Endothelial cell of umbilical vein (primary cell): ENCODE data around the gene SRCIN1.

ENCODE experiments used
- EZH2 ChIP-seq: IDR thresholded peaks from 2 replicates; pipeline ENCODE4 v1.6.1; 2012; ENCODE audit warnings: borderline replicate concordance, low read depth, mild to moderate bottlenecking, moderate library complexity, low read length, inconsistent platforms; ENCODE audit not compliant: severe bottlenecking
- JUN ChIP-seq: IDR thresholded peaks from 2 replicates; pipeline ENCODE4 v1.6.1; 2011; ENCODE audit warnings: borderline replicate concordance, low read depth; ENCODE audit not compliant: insufficient read length, insufficient read depth
- MYC ChIP-seq: IDR thresholded peaks from one replicate; pipeline ENCODE4 v1.6.1; 2011; ENCODE audit warnings: mild to moderate bottlenecking, low read depth, low read length
- POLR2A ChIP-seq: IDR thresholded peaks from 2 replicates; pipeline ENCODE4 v1.6.1; 2012; ENCODE audit warnings: low read depth, mild to moderate bottlenecking, control low read depth, low read length
- POLR2AphosphoS5 ChIP-seq: IDR thresholded peaks from 2 replicates; pipeline ENCODE4 v1.6.1; 2012; ENCODE audit warnings: low read depth, mild to moderate bottlenecking, control low read depth, low read length, moderate library complexity; ENCODE audit not compliant: insufficient read depth
- TF ChIP-seq, protein P1 (sequence below): IDR thresholded peaks from 2 replicates; pipeline ENCODE4 v1.6.1; 2011; ENCODE audit not compliant: insufficient read depth, insufficient read length
- TF ChIP-seq, protein P2 (sequence below), 2 donors: IDR thresholded peaks; 1 replicate in 1 of 2; 2 replicates in 1 of 2; pipeline ENCODE4 v1.5.1; 2011; ENCODE audit warnings: low read length in 2 of 2, mild to moderate bottlenecking in 2 of 2, moderate library complexity in 2 of 2, control low read depth in 1 of 2, inconsistent platforms in 1 of 2, low read depth in 1 of 2; ENCODE audit not compliant: insufficient read depth in 1 of 2; ENCODE audit errors: extremely low read depth in 1 of 2

DNA sequence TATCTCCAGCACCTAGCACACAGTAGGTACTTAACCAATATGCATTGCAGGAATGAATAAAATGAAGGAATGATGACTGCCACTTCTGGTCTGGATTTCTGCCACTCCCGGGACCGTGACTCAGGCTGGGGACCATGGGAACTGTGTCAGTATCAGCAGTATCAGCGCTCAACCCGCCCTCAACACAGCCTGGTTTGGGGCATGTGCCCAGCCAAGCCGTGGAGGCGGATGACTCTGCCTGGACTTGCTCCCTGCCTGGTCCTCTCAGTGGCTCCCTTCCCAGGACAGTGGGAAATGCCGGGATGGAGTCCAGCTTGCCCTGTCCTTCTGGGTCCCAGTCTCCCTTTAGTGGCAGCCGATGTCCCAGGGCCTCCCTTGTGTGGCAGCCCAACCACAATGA is 55.1 kb downstream of the SRCIN1 start:
- TF ChIP-seq, protein P1, sequence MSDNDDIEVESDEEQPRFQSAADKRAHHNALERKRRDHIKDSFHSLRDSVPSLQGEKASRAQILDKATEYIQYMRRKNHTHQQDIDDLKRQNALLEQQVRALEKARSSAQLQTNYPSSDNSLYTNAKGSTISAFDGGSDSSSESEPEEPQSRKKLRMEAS: no peak
- TF ChIP-seq, protein P2, sequence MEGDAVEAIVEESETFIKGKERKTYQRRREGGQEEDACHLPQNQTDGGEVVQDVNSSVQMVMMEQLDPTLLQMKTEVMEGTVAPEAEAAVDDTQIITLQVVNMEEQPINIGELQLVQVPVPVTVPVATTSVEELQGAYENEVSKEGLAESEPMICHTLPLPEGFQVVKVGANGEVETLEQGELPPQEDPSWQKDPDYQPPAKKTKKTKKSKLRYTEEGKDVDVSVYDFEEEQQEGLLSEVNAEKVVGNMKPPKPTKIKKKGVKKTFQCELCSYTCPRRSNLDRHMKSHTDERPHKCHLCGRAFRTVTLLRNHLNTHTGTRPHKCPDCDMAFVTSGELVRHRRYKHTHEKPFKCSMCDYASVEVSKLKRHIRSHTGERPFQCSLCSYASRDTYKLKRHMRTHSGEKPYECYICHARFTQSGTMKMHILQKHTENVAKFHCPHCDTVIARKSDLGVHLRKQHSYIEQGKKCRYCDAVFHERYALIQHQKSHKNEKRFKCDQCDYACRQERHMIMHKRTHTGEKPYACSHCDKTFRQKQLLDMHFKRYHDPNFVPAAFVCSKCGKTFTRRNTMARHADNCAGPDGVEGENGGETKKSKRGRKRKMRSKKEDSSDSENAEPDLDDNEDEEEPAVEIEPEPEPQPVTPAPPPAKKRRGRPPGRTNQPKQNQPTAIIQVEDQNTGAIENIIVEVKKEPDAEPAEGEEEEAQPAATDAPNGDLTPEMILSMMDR (IDR thresholded peaks at IDR 0.05; ENCODE audit: extremely low read depth in 1 of 2, insufficient read depth in 1 of 2, low read depth in 1 of 2, low read length in 2 of 2): no peak
- TF ChIP-seq EZH2: no peak
- no peak for TF ChIP-seq MYC
- no peak for TF ChIP-seq POLR2A
- no peak for TF ChIP-seq JUN
- TF ChIP-seq POLR2AphosphoS5: no peak
